PFSK-1 (cell line): ENCODE results near the gene CYBA.

Experiments
- POLR2AphosphoS5 ChIP-seq: IDR thresholded peaks from 2 replicates; pipeline ENCODE4 v1.6.1; 2012; ENCODE audit warnings: low read depth, mild to moderate bottlenecking, control low read depth, low read length, moderate library complexity
- SIN3A ChIP-seq: IDR thresholded peaks from 2 replicates; pipeline ENCODE4 v1.6.1; 2012; ENCODE audit warnings: mild to moderate bottlenecking, low read length, moderate library complexity, borderline replicate concordance; ENCODE audit not compliant: insufficient read depth

DNA sequence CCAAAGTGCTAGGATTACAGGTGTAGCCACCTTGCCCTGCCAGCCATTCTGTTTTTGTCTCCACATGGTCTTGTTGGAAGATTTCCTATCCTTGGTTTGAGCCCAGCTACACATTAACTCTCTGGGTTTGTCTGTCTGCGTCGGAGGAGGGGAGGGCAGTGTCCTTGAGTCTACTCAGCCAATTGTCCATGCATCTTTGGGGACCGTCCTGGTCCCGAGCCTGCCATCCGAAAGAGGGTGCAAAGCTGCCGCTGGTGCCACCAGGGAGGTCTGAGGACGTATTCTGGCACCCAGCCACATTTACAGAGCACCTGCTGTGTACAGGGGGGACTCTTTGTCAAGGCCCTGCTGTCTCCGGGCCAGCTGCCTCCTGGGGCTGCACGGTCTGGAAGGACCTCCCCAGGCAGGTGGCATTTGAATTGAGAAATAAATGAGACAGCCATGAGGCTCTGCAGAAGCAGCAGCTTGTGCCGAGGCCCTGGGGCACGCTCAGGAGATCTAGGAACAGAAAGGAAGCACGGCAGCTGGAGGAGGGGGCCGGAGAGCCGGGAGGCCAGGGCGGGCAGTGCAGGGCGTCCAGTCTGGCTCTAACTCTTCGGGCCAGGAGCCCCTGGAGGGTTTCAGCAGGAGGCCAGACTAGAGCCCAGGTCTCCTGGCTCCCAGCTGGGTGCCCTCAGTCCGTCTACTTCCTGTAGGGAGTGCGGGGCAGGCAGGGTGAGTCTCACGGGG, 1.5 kb downstream of the CYBA start:
- TF ChIP-seq POLR2AphosphoS5, result no peak
- TF ChIP-seq SIN3A, result no peak
